Activated CD4-positive, alpha-beta T cell treated with anti-CD3 and anti-CD28 coated beads, Interleukin-10, Interleukin-2, amounts not matched to agents 100 ng/mL and 50 ng/mL, durations not matched to agents 16 hours and 8 hours (primary cell): ENCODE measurements around the gene ARL6IP4.
"Not testable (repeated sequence)": the region's sequence is repeated elsewhere in the genome, so short reads cannot be mapped to it uniquely, and the experiment has no call there.

Experiments used
- DNase-seq: peaks from one replicate; pipeline ENCODE4 v3.0.0-alpha.2; 2020

Gene ARL6IP4

GRCh38 chr12:122980183-122981035 is at the start of gene ARL6IP4:
TSS of gene ARL6IP4 (plus strand) at chr12:122980681. CDS start at chr12:122981140, 459 bp downstream.
- peak; percentile 76 for DNase-seq

GRCh38 chr12:122932207-122932606 is 48.3 kb upstream of the ARL6IP4 start:
- DNase-seq, result no peak

GRCh38 chr12:122934722-122935121 is 45.8 kb upstream of the ARL6IP4 start:
- DNase-seq, result no peak

GRCh38 chr12:122935318-122935717 is 45.2 kb upstream of the ARL6IP4 start:
- DNase-seq, result no peak

- DNase-seq, result no peak
Observed at GRCh38 chr12:122937622-122938091, 42.8 kb upstream of the ARL6IP4 start.

- DNase-seq, result no peak
Observed at GRCh38 chr12:122939125-122939524, 41.4 kb upstream of the ARL6IP4 start.

- not testable (repeated sequence) for DNase-seq
Observed at GRCh38 chr12:122941351-122941750, 39.1 kb upstream of the ARL6IP4 start.

GRCh38 chr12:122942637-122943036 is 37.8 kb upstream of the ARL6IP4 start:
- DNase-seq, result no peak

GRCh38 chr12:122943196-122943595 is 37.3 kb upstream of the ARL6IP4 start:
- no peak for DNase-seq

- no peak for DNase-seq
Observed at GRCh38 chr12:122944605-122945592, 35.6 kb upstream of the ARL6IP4 start.

- peak; percentile 94 for DNase-seq
Observed at GRCh38 chr12:122946690-122947341, 33.7 kb upstream of the ARL6IP4 start.

GRCh38 chr12:122947352-122947792 is 33.1 kb upstream of the ARL6IP4 start:
- no peak for DNase-seq

- no peak for DNase-seq
Observed at GRCh38 chr12:122948605-122949004, 31.9 kb upstream of the ARL6IP4 start.

GRCh38 chr12:122949405-122949804 is 31.1 kb upstream of the ARL6IP4 start:
- DNase-seq, result no peak

- DNase-seq, result no peak
Observed at GRCh38 chr12:122949816-122950675, 30.4 kb upstream of the ARL6IP4 start.

GRCh38 chr12:122951406-122951805 is 29.1 kb upstream of the ARL6IP4 start:
- peak; percentile 47 for DNase-seq

- peak; percentile 81 for DNase-seq
Observed at GRCh38 chr12:122951979-122952892, 28.2 kb upstream of the ARL6IP4 start.

GRCh38 chr12:122955156-122955555 is 25.3 kb upstream of the ARL6IP4 start:
- no peak for DNase-seq

GRCh38 chr12:122956035-122956434 is 24.4 kb upstream of the ARL6IP4 start:
- no peak for DNase-seq

- DNase-seq, result no peak
Observed at GRCh38 chr12:122958198-122958888, 22.1 kb upstream of the ARL6IP4 start.
